GM23338 (cell line): ENCODE measurements around the gene SNX8. TPM values are rescaled to one million over a fixed set of nuclear protein-coding genes. Genes with fewer than 3 reads are reported as not detected.

Source experiments
- ATAC-seq: fragments of 200-7000 bp; cut with Tn5 transposase; 3 replicates; pipeline ENCODE4 v1.9.1; 2020
- DNase-seq: peaks from one replicate; pipeline ENCODE4 v3.0.0-alpha.2; 2015; ENCODE audit warnings: low spot score
- H2AFZ ChIP-seq: fragments of 200-600 bp; sonication (generic); 2 replicates; pipeline ENCODE4 v1.8.0; 2016; ENCODE audit warnings: antibody characterized with exemption, mild to moderate bottlenecking, moderate library complexity
- H3F3A ChIP-seq: fragments of 200-600 bp; sonication (generic); replicated peaks from 2 replicates; pipeline ENCODE4 v1.8.0; 2017; ENCODE audit warnings: antibody characterized with exemption, mixed run types, low read depth
- H3K27ac ChIP-seq: fragments of 200-600 bp; sonication (generic); 2 replicates; pipeline ENCODE4 v1.6.1; 2016; ENCODE audit warnings: low read depth
- H3K27me3 ChIP-seq: fragments of 200-600 bp; sonication (generic); 2 replicates; pipeline ENCODE4 v1.8.0; 2016; ENCODE audit warnings: mild to moderate bottlenecking, mixed run types, moderate library complexity; ENCODE audit not compliant: insufficient read depth
- H3K36me3 ChIP-seq: fragments of 200-600 bp; sonication (generic); 2 replicates; pipeline ENCODE4 v1.8.0; 2016; ENCODE audit warnings: mild to moderate bottlenecking; ENCODE audit not compliant: insufficient read depth
- H3K4me1 ChIP-seq: fragments of 200-600 bp; sonication (generic); 2 replicates; pipeline ENCODE4 v1.8.0; 2016; ENCODE audit warnings: mild to moderate bottlenecking, moderate library complexity; ENCODE audit not compliant: insufficient read depth
- H3K4me2 ChIP-seq: fragments of 200-600 bp; sonication (generic); 2 replicates; pipeline ENCODE4 v1.7.1; 2017; ENCODE audit warnings: mixed run types
- H3K4me3 ChIP-seq: fragments of 200-600 bp; sonication (generic); 2 replicates; pipeline ENCODE4 v1.6.1; 2016; ENCODE audit warnings: mixed run types
- H3K79me2 ChIP-seq: fragments of 200-600 bp; sonication (generic); replicated peaks from 2 replicates; pipeline ENCODE4 v1.8.0; 2017; ENCODE audit warnings: mild to moderate bottlenecking; ENCODE audit not compliant: insufficient read depth
- H3K9me2 ChIP-seq: fragments of 200-600 bp; sonication (generic); 2 replicates; pipeline ENCODE4 v1.8.0; 2017; ENCODE audit not compliant: insufficient read depth
- H4K20me1 ChIP-seq: fragments of 200-600 bp; sonication (generic); replicated peaks from 2 replicates; pipeline ENCODE4 v1.8.0; 2017; ENCODE audit warnings: mild to moderate bottlenecking; ENCODE audit not compliant: insufficient read depth
- H3K27ac Mint-ChIP-seq: 2 replicates; pipeline ENCODE4 v1.8.0; 2020; ENCODE audit warnings: inconsistent platforms, mild to moderate bottlenecking, moderate library complexity, mixed read lengths
- H3K27me3 Mint-ChIP-seq: 3 replicates; pipeline ENCODE4 v1.8.0; 2022; ENCODE audit warnings: low read depth, mild to moderate bottlenecking, moderate library complexity, mixed read lengths, inconsistent platforms; ENCODE audit not compliant: insufficient read depth, poor library complexity
- H3K36me3 Mint-ChIP-seq: 3 replicates; pipeline ENCODE4 v1.8.0; 2021; ENCODE audit warnings: low read depth, mild to moderate bottlenecking, inconsistent platforms, moderate library complexity, mixed read lengths
- H3K4me1 Mint-ChIP-seq: 3 replicates; pipeline ENCODE4 v1.8.0; 2020; ENCODE audit warnings: mild to moderate bottlenecking, inconsistent platforms, mixed read lengths
- H3K4me3 Mint-ChIP-seq: 3 replicates; pipeline ENCODE4 v1.8.0; 2021; ENCODE audit warnings: moderate library complexity, mild to moderate bottlenecking, inconsistent platforms, mixed read lengths
- H3K9me3 Mint-ChIP-seq: 3 replicates; pipeline ENCODE4 v1.8.0; 2020; ENCODE audit warnings: moderate library complexity, mild to moderate bottlenecking, inconsistent platforms, mixed read lengths
- ZNF331 ChIP-seq: fragments of 250-450 bp; sonication (Bioruptor Pico); IDR thresholded peaks from 2 replicates; pipeline ENCODE4 v1.5.0; 2020; ENCODE audit warnings: low read depth, mild to moderate bottlenecking, moderate library complexity
- polyA plus RNA-seq: library from polyadenylated mRNA; unstranded; fragments of >200 nt; fragmentation: Nextera tagmentation; extraction: Ambion mirVana; gene quantifications from 2 replicates; pipeline ENCODE4 v1.2.1, GENCODE V29; 2016
- total RNA-seq: library from RNA; depleted of rRNA; stranded (reverse); fragments of >200 nt; shearing (Covaris generic); gene quantifications from 2 replicates; pipeline ENCODE4 v1.2.3, GENCODE V29; 2014
- TF ChIP-seq, protein P1 (sequence below): fragments of 250-450 bp; sonication (Bioruptor Pico); IDR thresholded peaks from 2 replicates; pipeline ENCODE4 v1.5.0; 2020; ENCODE audit warnings: mild to moderate bottlenecking, moderate library complexity
- TF ChIP-seq, protein P2 (sequence below): IDR thresholded peaks from one replicate; pipeline ENCODE4 v1.6.1; 2018; ENCODE audit warnings: antibody characterized with exemption; ENCODE audit not compliant: unreplicated experiment

Gene SNX8
- total and polyA plus RNA-seq, 2 experiments from 2014 or later, result 44.3 to 50.9 TPM

DNA sequence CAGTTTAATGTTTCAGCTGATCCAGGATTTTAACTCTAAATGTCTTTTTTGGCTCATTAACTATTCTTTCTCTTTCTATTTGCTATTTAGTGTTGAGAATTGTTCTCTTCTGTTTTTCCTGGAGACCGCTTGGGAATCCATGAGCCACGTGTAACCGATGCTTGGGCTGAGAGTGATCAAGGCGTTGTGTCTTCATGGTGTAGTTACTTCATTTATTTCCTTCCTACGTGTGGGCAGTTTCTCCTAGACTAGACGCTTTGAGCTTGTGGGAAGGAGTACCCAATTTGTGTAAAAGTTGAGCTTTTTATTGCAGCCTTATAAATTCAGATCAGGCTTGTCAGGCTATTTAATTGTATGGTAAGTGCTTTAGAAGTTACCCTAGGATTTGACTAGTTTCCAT lies 43.3 kb upstream of the SNX8 start (continued):
- TF ChIP-seq, protein P1, sequence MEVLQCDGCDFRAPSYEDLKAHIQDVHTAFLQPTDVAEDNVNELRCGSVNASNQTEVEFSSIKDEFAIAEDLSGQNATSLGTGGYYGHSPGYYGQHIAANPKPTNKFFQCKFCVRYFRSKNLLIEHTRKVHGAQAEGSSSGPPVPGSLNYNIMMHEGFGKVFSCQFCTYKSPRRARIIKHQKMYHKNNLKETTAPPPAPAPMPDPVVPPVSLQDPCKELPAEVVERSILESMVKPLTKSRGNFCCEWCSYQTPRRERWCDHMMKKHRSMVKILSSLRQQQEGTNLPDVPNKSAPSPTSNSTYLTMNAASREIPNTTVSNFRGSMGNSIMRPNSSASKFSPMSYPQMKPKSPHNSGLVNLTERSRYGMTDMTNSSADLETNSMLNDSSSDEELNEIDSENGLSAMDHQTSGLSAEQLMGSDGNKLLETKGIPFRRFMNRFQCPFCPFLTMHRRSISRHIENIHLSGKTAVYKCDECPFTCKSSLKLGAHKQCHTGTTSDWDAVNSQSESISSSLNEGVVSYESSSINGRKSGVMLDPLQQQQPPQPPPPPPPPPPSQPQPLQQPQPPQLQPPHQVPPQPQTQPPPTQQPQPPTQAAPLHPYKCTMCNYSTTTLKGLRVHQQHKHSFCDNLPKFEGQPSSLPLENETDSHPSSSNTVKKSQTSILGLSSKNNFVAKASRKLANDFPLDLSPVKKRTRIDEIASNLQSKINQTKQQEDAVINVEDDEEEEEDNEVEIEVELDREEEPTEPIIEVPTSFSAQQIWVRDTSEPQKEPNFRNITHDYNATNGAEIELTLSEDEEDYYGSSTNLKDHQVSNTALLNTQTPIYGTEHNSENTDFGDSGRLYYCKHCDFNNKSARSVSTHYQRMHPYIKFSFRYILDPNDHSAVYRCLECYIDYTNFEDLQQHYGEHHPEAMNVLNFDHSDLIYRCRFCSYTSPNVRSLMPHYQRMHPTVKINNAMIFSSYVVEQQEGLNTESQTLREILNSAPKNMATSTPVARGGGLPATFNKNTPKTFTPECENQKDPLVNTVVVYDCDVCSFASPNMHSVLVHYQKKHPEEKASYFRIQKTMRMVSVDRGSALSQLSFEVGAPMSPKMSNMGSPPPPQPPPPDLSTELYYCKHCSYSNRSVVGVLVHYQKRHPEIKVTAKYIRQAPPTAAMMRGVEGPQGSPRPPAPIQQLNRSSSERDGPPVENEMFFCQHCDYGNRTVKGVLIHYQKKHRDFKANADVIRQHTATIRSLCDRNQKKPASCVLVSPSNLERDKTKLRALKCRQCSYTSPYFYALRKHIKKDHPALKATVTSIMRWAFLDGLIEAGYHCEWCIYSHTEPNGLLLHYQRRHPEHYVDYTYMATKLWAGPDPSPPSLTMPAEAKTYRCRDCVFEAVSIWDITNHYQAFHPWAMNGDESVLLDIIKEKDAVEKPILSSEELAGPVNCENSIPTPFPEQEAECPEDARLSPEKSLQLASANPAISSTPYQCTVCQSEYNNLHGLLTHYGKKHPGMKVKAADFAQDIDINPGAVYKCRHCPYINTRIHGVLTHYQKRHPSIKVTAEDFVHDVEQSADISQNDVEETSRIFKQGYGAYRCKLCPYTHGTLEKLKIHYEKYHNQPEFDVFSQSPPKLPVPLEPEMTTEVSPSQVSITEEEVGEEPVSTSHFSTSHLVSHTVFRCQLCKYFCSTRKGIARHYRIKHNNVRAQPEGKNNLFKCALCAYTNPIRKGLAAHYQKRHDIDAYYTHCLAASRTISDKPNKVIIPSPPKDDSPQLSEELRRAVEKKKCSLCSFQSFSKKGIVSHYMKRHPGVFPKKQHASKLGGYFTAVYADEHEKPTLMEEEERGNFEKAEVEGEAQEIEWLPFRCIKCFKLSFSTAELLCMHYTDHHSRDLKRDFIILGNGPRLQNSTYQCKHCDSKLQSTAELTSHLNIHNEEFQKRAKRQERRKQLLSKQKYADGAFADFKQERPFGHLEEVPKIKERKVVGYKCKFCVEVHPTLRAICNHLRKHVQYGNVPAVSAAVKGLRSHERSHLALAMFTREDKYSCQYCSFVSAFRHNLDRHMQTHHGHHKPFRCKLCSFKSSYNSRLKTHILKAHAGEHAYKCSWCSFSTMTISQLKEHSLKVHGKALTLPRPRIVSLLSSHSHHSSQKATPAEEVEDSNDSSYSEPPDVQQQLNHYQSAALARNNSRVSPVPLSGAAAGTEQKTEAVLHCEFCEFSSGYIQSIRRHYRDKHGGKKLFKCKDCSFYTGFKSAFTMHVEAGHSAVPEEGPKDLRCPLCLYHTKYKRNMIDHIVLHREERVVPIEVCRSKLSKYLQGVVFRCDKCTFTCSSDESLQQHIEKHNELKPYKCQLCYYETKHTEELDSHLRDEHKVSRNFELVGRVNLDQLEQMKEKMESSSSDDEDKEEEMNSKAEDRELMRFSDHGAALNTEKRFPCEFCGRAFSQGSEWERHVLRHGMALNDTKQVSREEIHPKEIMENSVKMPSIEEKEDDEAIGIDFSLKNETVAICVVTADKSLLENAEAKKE (CRISPR knock-in tag), result no peak

DNA sequence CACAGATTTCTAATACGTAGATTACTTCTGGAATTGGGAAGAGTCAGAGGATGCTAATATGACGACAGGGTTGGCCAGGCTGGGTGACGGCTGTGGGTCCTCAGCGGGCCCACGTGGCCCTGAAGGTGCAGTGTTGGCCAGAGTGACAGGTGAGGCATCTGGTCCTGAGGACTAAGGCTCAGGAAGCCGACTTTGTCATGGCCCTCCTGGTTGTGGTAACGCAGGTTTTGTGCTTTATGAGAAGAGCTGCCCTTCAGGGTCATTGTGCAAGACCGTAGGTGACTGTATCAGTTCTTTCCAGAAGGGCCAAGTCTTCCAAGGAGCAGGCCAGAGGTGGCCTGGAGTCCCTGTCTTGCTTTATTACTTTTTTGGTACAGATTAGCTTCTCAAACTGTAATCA lies 42.9 kb upstream of the SNX8 start:
- H3K4me1 Mint-ChIP-seq, result peaks cover 14% of the 10 kb centered on the region
- Histone ChIP-seq H3K4me1 (peaks cover 30% of the 10 kb centered on the region), H3K27ac (no peak overlapping the region), H3K4me2 (peak overlapping the region; percentile 89; the same call in 1 of the 2 replicates), H3K36me3 (peaks cover 58% of the 10 kb centered on the region), H3K27me3 (no peaks in the 10 kb centered on the region), H3K79me2 (peaks cover 89% of the 10 kb centered on the region), H3K4me3 (peak overlapping the region; percentile 58), H2AFZ (no peak overlapping the region), H3K9me2 (no peaks in the 10 kb centered on the region), H3F3A (peaks cover 30% of the 10 kb centered on the region), H4K20me1 (peaks cover 61% of the 10 kb centered on the region)
- H3K9me3 Mint-ChIP-seq, result no peaks in the 10 kb centered on the region
- H3K27ac Mint-ChIP-seq, result no peak overlapping the region; the same call in 1 of the 2 replicates
- peaks cover 11% of the 10 kb centered on the region for H3K27me3 Mint-ChIP-seq
- ATAC-seq, result no peak
- peaks cover 70% of the 10 kb centered on the region for H3K36me3 Mint-ChIP-seq
- TF ChIP-seq, protein P2, sequence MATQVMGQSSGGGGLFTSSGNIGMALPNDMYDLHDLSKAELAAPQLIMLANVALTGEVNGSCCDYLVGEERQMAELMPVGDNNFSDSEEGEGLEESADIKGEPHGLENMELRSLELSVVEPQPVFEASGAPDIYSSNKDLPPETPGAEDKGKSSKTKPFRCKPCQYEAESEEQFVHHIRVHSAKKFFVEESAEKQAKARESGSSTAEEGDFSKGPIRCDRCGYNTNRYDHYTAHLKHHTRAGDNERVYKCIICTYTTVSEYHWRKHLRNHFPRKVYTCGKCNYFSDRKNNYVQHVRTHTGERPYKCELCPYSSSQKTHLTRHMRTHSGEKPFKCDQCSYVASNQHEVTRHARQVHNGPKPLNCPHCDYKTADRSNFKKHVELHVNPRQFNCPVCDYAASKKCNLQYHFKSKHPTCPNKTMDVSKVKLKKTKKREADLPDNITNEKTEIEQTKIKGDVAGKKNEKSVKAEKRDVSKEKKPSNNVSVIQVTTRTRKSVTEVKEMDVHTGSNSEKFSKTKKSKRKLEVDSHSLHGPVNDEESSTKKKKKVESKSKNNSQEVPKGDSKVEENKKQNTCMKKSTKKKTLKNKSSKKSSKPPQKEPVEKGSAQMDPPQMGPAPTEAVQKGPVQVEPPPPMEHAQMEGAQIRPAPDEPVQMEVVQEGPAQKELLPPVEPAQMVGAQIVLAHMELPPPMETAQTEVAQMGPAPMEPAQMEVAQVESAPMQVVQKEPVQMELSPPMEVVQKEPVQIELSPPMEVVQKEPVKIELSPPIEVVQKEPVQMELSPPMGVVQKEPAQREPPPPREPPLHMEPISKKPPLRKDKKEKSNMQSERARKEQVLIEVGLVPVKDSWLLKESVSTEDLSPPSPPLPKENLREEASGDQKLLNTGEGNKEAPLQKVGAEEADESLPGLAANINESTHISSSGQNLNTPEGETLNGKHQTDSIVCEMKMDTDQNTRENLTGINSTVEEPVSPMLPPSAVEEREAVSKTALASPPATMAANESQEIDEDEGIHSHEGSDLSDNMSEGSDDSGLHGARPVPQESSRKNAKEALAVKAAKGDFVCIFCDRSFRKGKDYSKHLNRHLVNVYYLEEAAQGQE, result no peak
- TF ChIP-seq ZNF331 (CRISPR knock-in tag), result no peak
- H3K4me3 Mint-ChIP-seq, result peak overlapping the region; percentile 93; the same call in 2 of the 3 replicates
- no peak for DNase-seq
